Panc1 (cell line): ENCODE measurements around the gene CHST11.

Experiments
- CTCF ChIP-seq: fragments of 450-650 bp; IDR thresholded peaks from 2 replicates; pipeline ENCODE4 v1.5.1; 2017; ENCODE audit warnings: mild to moderate bottlenecking
- TCF7L2 ChIP-seq: IDR thresholded peaks from 2 replicates; pipeline ENCODE4 v1.6.1; 2011; ENCODE audit warnings: mild to moderate bottlenecking, low read depth, low read length, inconsistent platforms

DNA sequence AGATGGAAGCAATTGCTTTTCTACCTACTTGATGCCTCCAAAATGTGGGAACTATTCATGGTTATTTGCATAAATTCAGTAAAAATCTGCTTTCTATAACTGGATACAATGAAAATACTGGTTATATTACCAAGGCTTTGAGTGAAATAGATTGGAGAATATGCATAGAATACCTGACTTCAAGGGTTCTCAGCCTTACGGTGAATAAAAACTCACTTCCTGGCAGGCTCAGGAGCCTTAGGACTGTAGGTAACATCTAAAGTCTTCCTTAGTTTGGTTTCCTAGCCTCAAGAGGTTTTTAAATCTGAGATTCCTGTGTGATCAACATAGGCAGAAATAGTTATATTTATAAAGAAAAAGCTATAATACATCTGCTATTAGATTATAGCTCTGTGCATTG is 342.7 kb downstream of the CHST11 start:
- TF ChIP-seq CTCF (no peak), TCF7L2 (no peak)
